Dedifferentiated amniotic fluid mesenchymal stem cell (primary cell): ENCODE measurements around the gene OR10G3.

Experiments used
- DNase-seq: peaks from one replicate; pipeline ENCODE4 v3.0.0-alpha.2; 2016; ENCODE audit errors: extremely low spot score

OR10G3 gene

DNA sequence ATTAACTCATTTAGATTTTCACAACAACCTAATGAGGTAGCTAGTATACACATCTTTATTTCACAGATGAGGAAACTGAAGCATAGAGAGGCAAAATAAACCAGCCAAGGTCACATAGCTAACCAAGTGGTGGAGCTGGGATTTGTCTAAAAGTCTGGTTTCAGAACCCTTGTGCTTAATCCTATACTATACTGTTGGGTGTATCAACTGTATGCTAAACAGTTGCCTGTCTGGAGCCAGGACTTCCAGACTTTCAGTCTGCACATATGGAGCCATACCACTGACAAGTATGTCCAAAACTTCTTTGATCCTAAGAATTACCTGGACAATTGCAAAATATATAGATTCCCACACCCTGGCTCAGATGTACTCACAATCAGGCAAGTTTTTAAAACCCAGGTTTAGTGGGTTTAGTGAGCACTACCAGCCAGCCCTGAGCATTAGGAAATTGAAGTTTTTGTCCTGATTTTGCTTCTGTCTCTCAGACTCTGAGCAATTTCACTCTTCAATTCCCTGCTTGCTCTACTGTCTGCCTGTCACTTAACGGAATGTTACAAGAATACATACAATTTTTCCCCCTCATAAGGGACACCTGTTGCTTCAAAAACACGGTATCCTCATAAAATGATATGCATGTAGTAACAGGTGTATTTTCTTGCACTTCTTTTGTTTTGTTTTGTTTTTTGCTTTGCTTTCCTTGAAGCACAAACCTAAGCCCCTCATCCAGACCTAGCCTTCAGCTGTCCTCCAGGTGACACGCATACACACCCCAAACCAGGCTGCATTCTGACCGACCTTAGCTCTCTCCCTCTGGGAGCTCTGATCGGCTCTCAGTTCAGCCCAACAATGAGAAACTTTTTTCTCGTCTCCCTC, 44.1 kb downstream of the OR10G3 start:
- DNase-seq = no peak

DNA sequence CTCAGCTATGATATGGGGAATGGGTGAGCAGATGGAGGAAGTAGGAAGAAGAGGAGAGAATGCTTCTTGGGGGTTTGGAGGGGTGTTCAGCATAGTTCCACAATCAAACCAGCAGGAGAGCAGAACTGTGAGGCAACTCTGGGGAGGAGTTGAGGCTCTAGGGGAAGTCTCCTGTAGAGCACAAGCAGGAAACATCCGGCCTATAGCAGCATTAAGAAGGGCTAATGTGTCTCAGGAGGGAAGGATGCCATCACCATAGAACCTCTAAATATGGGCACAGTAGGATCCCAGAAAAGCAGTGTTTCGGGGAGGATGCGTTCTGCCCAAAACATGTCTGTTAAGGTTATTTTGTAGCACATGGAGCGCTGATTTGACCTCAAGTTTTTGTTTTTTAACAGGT, 45.3 kb downstream of the OR10G3 start:
- no peak for DNase-seq

DNA sequence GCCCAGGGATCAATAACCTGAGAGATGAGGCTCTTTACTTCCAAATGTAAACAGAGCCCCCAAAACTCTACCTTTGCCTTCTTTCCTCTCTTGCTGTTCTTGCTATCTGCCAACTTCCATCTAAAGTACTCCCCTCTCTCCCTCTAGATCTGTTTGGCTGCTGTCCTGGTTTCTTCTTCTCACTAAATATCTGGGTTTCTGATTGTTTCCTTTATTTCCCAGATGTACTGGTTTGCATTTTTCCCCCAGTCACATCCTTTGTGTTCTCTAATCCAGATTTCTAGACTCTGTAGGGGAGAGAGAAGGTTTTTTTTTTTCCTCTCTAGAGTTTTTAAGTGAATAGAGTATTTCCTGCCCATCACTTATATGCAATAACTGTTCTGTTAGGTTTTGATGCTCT, 46.6 kb downstream of the OR10G3 start:
- no peak for DNase-seq

DNA sequence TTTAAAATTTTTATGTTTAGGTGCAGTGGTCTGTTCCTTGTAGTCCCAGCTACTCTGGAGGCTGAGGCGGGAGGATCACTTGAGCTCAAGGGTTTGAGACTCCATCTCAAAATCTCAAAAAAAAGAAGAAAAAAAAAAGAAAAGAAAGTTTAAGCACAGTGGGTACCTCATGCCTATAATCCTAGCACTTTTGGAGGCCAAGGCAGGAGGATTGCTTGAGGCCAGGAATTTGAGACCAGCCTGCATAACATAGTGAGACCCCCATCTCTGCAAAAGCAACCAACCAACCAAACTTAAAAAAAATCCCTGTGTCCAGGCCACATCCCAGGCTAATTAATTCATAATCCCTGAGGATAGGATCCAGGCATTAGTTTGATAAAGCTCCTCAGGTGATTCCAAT, 50.4 kb downstream of the OR10G3 start:
- DNase-seq = no peak

DNA sequence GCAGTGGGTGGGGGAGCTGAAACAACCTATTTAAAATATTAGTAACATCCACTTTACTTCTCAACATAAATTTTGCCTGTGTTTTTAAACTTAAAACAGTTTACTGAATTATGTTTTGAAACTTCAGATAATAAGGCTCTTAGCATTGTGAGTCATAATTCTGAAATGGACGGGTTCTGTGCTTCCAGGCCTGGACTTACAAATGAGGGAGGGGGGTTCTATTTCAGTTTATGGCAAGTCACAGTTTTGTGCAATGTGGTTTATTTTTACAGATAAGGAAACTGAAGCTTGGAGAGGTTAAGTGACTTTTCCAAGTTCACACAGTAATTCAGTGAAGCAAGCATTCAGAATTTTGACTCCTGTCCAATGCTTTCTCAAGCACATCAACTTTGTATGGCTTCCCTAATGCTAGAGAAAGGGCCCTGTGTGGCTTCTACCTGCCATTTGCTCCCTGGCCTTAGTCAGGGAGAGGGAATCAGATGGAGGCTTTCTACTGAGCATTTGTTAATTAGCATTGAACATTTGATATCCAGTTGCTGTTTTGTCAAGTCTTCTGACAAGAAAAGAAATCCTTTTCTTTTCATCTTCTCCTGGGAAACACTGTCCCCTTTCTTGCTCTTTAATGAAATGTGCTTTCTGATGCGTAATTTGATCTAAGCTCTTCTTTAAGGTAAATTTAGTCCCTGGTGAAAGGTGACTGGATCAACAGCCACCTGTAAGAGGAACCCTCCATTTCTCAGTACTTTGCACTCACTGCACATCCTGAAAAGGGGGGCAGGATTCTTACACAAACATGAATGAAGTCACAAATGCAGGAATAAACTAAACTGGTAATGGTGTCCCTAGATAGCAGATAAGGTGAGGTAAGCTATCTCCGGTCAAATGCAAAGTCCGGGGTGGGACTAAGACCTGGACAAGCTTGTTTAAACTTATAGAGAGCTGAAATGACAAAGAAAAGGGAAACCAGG, 51.2 kb downstream of the OR10G3 start:
- DNase-seq = no peak

DNA sequence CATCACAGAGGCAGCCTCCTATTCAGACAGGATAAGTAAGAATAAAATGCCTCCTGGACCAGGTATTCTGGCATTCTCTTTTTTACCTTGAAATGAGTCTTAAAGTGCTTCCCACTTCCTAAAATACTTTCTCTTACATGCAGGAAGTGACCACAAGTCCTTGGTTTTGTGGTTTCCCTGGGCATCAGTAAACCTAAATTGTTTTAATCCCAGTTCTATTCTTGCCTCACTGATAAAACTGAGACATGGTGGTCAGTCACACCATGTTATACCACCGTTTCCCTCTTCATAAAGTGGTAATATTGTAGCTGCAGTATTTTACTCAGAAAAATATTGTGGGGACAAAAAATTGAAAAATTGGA, 52.6 kb downstream of the OR10G3 start:
- DNase-seq = no peak

DNA sequence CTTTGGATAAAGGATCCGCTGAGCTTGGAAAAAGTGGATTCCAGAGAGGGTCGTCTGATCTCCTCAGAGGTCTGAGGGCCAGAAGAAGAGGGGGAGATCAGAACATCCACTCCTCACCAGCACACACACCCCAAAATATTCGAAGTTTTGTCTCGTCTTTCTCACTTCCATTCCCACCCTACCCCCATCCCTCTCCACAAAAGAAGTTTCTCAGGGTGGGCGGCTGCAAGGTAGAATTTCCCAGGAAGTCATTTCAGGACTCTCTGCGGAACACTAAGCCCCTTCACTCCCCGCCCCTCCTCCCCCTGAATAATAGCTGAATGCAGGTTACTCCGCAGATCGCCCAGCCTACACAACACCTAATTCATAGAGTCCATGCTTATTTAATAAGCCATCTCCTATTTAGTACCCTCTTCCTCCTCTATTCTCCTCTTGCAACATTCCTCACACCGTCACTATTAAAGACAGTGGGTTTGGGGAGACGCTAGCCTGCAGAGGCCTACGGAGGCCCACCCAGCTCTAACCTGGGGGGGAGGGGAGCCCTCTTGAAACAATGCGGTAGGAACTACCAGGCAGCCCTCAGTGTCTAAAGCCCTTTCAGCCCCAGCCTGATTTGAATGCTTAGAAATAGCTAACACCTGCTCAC, 53.1 kb downstream of the OR10G3 start:
- DNase-seq = no peak

DNA sequence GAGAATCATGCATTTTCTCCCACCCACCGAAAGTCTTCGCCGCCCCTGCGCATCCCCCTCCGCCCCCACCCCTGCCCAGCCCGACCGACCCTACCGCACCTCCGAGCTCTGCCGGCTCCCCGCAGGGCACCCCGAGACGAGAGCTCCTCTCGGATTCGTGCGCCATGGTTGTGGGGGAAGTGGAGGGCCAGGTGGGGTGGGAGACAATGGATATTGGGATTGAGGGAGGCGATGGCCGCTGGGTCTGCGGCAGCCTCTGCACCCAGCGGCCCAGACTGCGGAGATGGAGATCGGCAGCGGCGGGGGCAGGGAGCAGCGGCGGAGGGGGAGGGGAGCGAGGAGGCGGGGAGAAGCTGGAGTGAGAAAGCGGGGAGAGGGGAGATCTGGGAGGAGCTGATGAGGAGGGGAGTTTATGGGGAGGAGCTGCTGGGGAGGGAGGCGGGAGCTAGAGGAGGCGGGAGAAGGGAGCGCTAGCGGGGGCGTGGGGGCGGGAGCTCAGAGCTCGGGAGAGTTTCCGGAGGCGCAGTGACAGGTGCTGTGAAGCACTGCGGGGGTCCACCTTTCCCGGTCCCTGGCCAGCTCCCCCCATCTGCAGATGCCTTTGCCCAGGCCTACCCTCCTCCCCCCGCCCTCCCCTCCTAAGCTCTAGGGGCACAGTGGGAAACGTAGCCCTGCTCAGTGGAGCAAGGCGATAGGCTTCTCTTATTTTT, 53.8 kb downstream of the OR10G3 start, which contains the start of gene SALL2:
TSS of gene SALL2 (minus strand) at position 385 of the 710 bp plus-strand sequence. CDS start at position 166, 219 bp downstream.
- peak; percentile 21 for DNase-seq

DNA sequence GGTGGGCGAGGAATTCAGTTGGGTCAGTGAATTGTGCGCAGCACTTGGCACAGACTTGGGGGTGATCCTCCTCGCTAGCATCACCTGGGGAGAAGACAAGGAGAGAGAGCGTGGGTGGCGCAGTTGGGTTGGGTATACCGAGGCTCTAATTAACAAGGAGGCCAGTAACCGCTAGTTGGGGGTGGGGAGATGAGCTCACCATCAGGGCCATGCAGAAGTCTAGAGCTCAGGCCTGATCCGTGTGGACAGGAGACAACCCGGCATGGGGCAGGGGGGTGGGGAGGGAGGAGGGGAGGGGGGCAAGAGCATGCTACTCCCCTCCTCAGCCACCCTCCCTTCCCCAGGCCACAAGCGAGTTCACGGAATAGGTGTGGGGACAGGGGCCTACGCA, 54.3 kb downstream of the OR10G3 start:
- DNase-seq = no peak

DNA sequence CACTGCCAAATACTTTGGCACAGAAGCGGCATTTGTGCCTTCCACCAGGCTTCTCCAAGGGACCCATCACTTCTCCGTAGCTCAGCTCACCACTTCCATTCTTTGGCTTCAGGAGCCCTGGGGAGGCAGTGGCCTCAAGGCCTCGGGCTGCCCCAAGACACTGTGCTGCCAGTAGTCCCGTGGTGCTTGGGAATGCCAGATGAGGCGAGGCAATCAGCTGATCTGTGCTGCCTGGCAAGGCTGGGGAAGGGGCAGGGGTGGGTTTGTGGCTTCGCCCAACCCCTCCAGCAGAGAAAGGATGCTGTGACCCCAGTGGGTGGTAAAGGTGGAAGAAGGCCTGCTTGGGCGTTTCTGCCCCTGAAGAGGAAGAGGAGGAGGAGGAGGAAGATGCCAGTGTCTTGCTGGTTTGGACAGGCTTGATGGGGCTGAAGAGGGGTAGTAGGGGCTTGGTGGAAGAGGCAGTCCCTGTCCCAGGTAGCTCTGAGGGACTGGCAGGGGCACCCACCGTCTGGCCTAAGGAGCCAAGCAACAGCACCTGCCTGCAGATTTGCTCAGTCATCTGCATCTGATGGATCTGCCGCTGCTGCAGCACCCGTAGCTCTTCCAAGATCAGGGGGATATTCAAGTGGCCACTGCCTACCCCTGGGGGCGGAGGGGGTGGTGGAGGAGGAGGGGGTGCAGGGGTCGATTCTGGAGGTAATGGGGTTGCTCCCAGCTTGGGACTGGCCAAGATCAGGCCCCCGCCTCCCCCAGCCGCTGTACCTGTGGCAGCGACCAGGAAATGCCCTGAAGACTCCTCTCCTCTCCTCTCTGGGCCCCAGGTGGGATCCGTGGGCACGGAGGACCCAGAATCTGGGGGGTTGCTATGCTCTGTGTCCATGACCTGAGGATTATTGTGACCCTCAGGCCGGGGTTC, 55.0 kb downstream of the OR10G3 start:
- no peak for DNase-seq

DNA sequence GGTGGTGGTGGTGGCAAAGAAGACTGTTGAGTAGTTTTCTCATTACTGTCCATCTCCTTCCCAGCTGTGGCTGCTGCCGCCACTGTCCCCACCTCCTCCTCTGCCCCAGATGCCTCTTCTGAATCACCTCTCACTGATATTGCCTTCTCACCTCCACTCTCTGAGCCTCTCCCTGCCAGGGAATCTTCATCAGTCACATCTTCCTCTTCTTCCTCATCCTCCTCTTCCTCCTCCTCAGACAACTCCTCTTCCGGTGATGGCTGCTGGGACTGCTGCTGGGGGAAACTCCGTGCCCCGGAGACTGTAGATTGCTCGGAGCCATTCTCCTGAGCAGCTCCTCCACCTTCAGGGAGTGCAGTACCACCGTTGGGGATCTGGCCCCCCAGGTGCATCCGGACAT, 56.7 kb downstream of the OR10G3 start:
- no peak for DNase-seq

DNA sequence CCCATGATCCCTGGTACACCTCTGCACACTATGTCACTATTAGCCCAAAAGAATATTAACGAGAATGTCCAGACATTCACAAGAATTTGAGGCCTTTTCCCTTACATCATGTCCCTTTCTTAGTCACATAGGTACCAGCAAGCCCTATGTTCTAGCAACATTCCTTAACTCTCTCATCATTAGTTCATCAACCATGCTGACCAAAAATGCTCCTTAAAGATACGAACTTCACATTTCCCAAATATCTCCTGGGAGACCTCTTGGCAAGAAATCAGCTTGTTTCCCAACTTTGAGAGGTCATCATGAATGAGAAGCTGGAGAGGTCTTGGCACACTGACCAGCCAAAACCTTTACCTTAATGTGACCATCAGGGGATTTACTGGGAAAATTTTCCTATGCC, 58.4 kb downstream of the OR10G3 start:
- DNase-seq = no peak

DNA sequence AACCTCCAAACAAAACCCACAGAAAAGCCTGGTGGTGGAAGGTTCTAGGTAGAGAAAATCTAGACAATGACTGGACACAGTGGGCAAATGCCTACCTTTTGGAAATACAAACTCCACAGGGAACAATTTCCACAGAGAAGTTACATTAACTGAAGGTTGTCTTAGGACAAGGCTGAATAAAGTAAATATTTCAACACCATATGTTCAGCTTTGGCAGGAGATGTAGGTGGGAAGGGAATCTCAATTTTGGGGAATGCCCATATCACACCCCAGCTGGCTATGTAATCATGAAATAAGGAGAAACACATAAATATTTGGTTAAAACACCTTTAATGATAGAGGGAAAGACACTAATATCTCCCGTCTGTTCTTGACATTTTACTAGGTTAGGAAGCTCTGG, 59.1 kb downstream of the OR10G3 start:
- no peak for DNase-seq

DNA sequence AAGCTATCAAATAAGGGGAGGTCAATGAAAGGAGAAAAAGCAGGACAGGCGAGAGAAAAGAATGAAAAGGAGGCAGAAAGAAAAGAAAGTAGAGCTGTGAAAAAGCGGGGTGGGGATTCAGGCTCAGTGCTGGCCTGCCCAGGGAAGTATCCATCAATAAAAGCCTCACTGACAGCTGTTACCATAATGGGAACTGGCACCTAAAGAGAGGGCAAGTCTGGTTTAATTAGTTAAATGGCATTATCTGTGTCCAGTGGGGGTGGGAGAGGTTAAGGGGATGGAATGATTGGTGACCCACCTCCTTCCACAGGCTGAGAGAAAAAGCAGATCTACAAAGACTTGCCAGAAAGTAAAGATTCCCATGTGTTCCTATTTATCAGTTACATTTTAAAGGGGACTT, 61.2 kb downstream of the OR10G3 start:
- DNase-seq = no peak
